HG03571 (cell line): Measurements from ENCODE around the gene FAM83B.
"Not testable (repeated sequence)": the region's sequence is repeated elsewhere in the genome, so short reads cannot be mapped to it uniquely, and the experiment has no call there.

ENCODE experiments used
- ATAC-seq: cut with Tn5 transposase; IDR thresholded peaks from one replicate; pipeline ENCODE4 v1.9.1; 2021; ENCODE audit not compliant: unreplicated experiment

The FAM83B gene

GRCh38 chr6:54896302-54896701 is 49.7 kb downstream of the FAM83B start:
- ATAC-seq = no peak

GRCh38 chr6:54897462-54898189 is 51.1 kb downstream of the FAM83B start:
- ATAC-seq = no peak

GRCh38 chr6:54898767-54899166 is 52.2 kb downstream of the FAM83B start:
- ATAC-seq = no peak

- no peak for ATAC-seq
Observed at GRCh38 chr6:54899442-54899841, 52.9 kb downstream of the FAM83B start.

- ATAC-seq = no peak
Observed at GRCh38 chr6:54899986-54900385, 53.4 kb downstream of the FAM83B start.

- ATAC-seq = no peak
Observed at GRCh38 chr6:54900666-54901065, 54.1 kb downstream of the FAM83B start.

GRCh38 chr6:54903884-54904283 is 57.3 kb downstream of the FAM83B start:
- no peak for ATAC-seq

GRCh38 chr6:54907355-54907754 is 60.8 kb downstream of the FAM83B start:
- no peak for ATAC-seq

GRCh38 chr6:54909184-54909583 is 62.6 kb downstream of the FAM83B start:
- ATAC-seq = no peak

GRCh38 chr6:54910431-54910884 is 63.9 kb downstream of the FAM83B start:
- ATAC-seq = no peak

GRCh38 chr6:54910921-54911320 is 64.3 kb downstream of the FAM83B start:
- no peak for ATAC-seq

- no peak for ATAC-seq
Observed at GRCh38 chr6:54913211-54913610, 66.6 kb downstream of the FAM83B start.

- ATAC-seq = no peak
Observed at GRCh38 chr6:54916858-54917257, 70.3 kb downstream of the FAM83B start.

- ATAC-seq = no peak
Observed at GRCh38 chr6:54920628-54921027, 74.1 kb downstream of the FAM83B start.

GRCh38 chr6:54921891-54922290 is 75.3 kb downstream of the FAM83B start:
- no peak for ATAC-seq

- ATAC-seq = no peak
Observed at GRCh38 chr6:54929245-54929909, 82.8 kb downstream of the FAM83B start.

- ATAC-seq = no peak
Observed at GRCh38 chr6:54932622-54933021, 86.1 kb downstream of the FAM83B start.

- ATAC-seq = no peak
Observed at GRCh38 chr6:54935739-54936138, 89.2 kb downstream of the FAM83B start.

- ATAC-seq = no peak
Observed at GRCh38 chr6:54937371-54937770, 90.8 kb downstream of the FAM83B start.

- ATAC-seq = no peak
Observed at GRCh38 chr6:54957698-54958097, 111.1 kb downstream of the FAM83B start.

- no peak for ATAC-seq
Observed at GRCh38 chr6:54958446-54958845, 111.9 kb downstream of the FAM83B start.

GRCh38 chr6:54959820-54960219 is 113.2 kb downstream of the FAM83B start:
- no peak for ATAC-seq

GRCh38 chr6:54961372-54961771 is 114.8 kb downstream of the FAM83B start:
- ATAC-seq = not testable (repeated sequence)
